SK-N-SH (cell line): Measurements from ENCODE around the gene MSRB1.

Experiments used
- CHD2 ChIP-seq: fragments of 150-350 bp; IDR thresholded peaks from 2 replicates; pipeline ENCODE4 v1.6.1; 2018; ENCODE audit warnings: low read length; ENCODE audit not compliant: partially characterized antibody
- CTCF ChIP-seq: fragments of 200-600 bp; sonication (generic); IDR thresholded peaks from 2 replicates; pipeline ENCODE4 v1.6.1; 2017; ENCODE audit warnings: antibody characterized with exemption, mild to moderate bottlenecking, moderate library complexity
- EZH2phosphoT487 ChIP-seq: fragments of 200-600 bp; sonication (generic); IDR thresholded peaks from 2 replicates; pipeline ENCODE4 v1.6.1; 2017; ENCODE audit warnings: low read depth, mixed run types, mild to moderate bottlenecking, antibody characterized with exemption, moderate library complexity, borderline replicate concordance

GRCh38 chr16:1976216-1976520 lies 33.2 kb upstream of the MSRB1 start:
- no peak for TF ChIP-seq CHD2
- TF ChIP-seq EZH2phosphoT487, result no peak
- TF ChIP-seq CTCF, result no peak
